ENCODE results near the gene LMAN2. TPM values are rescaled to one million over a fixed set of nuclear protein-coding genes. Genes with fewer than 3 reads are reported as not detected.

LMAN2 gene
- total and polyA plus RNA-seq, 9 donors: 77.9 to 102 (median 85.4) TPM

GRCh38 chr5:177372034-177372896 is 20.8 kb upstream of the LMAN2 start:
- DNase-seq: peak; percentile 38
- H3K4me3 ChIP-seq (ENCODE audit: low read length): no peak overlapping the region

GRCh38 chr5:177371120-177372033 is 19.9 kb upstream of the LMAN2 start:
- peaks cover 56% of the 10 kb centered on the region for H3K4me1 ChIP-seq (ENCODE audit: control insufficient read depth, insufficient read depth, low read length)
- peak overlapping the region; percentile 43 for H3K4me3 ChIP-seq (ENCODE audit: low read length)
- H3K9me3 ChIP-seq (replicated peaks; ENCODE audit: control insufficient read depth, low read depth, low read length): no peaks in the 10 kb centered on the region
- H3K36me3 ChIP-seq (ENCODE audit: control insufficient read depth, insufficient read depth, low read length): no peaks in the 10 kb centered on the region
- 58% methylated on average over 23 of the region's 26 CpGs for WGBS (ENCODE audit: insufficient coverage)
- H3K27ac ChIP-seq (ENCODE audit: low read length): peak overlapping the region; percentile 55
- DNase-seq: no peak
- no peaks in the 10 kb centered on the region for H3K27me3 ChIP-seq (ENCODE audit: control insufficient read depth, insufficient read depth, low read length)

More at GRCh38 chr5:177372034-177372896, 20.8 kb upstream of the LMAN2 start:
- 62% methylated on average over 5 of the region's 12 CpGs for WGBS (ENCODE audit: insufficient coverage)
- no peaks in the 10 kb centered on the region for H3K36me3 ChIP-seq (ENCODE audit: control insufficient read depth, insufficient read depth, low read length)
- H3K27ac ChIP-seq (ENCODE audit: low read length): peak overlapping the region; percentile 55
- no peaks in the 10 kb centered on the region for H3K27me3 ChIP-seq (ENCODE audit: control insufficient read depth, insufficient read depth, low read length)
- peaks cover 48% of the 10 kb centered on the region for H3K4me1 ChIP-seq (ENCODE audit: control insufficient read depth, insufficient read depth, low read length)
- no peaks in the 10 kb centered on the region for H3K9me3 ChIP-seq (replicated peaks; ENCODE audit: control insufficient read depth, low read depth, low read length)

- 14% methylated on average over 22 of the region's 42 CpGs for WGBS (ENCODE audit: insufficient coverage)
- Histone ChIP-seq H3K36me3 (ENCODE audit: control insufficient read depth, insufficient read depth, low read length) (no peaks in the 10 kb centered on the region), H3K4me3 (ENCODE audit: low read length) (peak overlapping the region; percentile 43), H3K27me3 (ENCODE audit: control insufficient read depth, insufficient read depth, low read length) (no peaks in the 10 kb centered on the region), H3K27ac (ENCODE audit: low read length) (peak overlapping the region; percentile 88), H3K9me3 (replicated peaks; ENCODE audit: control insufficient read depth, low read depth, low read length) (no peaks in the 10 kb centered on the region), H3K4me1 (ENCODE audit: control insufficient read depth, insufficient read depth, low read length) (peaks cover 64% of the 10 kb centered on the region)
- peak; percentile 92 for DNase-seq
Measured at GRCh38 chr5:177370488-177371119, 19.1 kb upstream of the LMAN2 start.

- Histone ChIP-seq H3K27me3 (ENCODE audit: control insufficient read depth, insufficient read depth, low read length) (no peaks in the 10 kb centered on the region), H3K9me3 (replicated peaks; ENCODE audit: control insufficient read depth, low read depth, low read length) (no peaks in the 10 kb centered on the region), H3K4me1 (ENCODE audit: control insufficient read depth, insufficient read depth, low read length) (peaks cover 65% of the 10 kb centered on the region), H3K4me3 (ENCODE audit: low read length) (no peak overlapping the region), H3K36me3 (ENCODE audit: control insufficient read depth, insufficient read depth, low read length) (no peaks in the 10 kb centered on the region), H3K27ac (ENCODE audit: low read length) (peak overlapping the region; percentile 88)
- 52% methylated on average over 9 of the region's 11 CpGs for WGBS (ENCODE audit: insufficient coverage)
- peak; percentile 61 for DNase-seq
Measured at GRCh38 chr5:177369645-177370440, 18.4 kb upstream of the LMAN2 start.

- Histone ChIP-seq H3K36me3 (ENCODE audit: control insufficient read depth, insufficient read depth, low read length) (no peaks in the 10 kb centered on the region), H3K4me1 (ENCODE audit: control insufficient read depth, insufficient read depth, low read length) (peaks cover 65% of the 10 kb centered on the region), H3K27ac (ENCODE audit: low read length) (peak overlapping the region; percentile 10), H3K9me3 (replicated peaks; ENCODE audit: control insufficient read depth, low read depth, low read length) (no peaks in the 10 kb centered on the region), H3K27me3 (ENCODE audit: control insufficient read depth, insufficient read depth, low read length) (no peaks in the 10 kb centered on the region), H3K4me3 (ENCODE audit: low read length) (no peak overlapping the region)
- 91% methylated on average over 4 of the region's 5 CpGs for WGBS (ENCODE audit: insufficient coverage)
- DNase-seq: peak; percentile 37
Measured at GRCh38 chr5:177368869-177369644, 17.6 kb upstream of the LMAN2 start.

GRCh38 chr5:177367981-177368868 is 16.8 kb upstream of the LMAN2 start:
- H3K27me3 ChIP-seq (ENCODE audit: control insufficient read depth, insufficient read depth, low read length): peaks cover 5% of the 10 kb centered on the region
- H3K36me3 ChIP-seq (ENCODE audit: control insufficient read depth, insufficient read depth, low read length): no peaks in the 10 kb centered on the region
- no peak for DNase-seq
- H3K9me3 ChIP-seq (replicated peaks; ENCODE audit: control insufficient read depth, low read depth, low read length): no peaks in the 10 kb centered on the region
- WGBS (ENCODE audit: insufficient coverage): 76% methylated on average over 28 of the region's 29 CpGs
- H3K27ac ChIP-seq (ENCODE audit: low read length): no peak overlapping the region
- H3K4me1 ChIP-seq (ENCODE audit: control insufficient read depth, insufficient read depth, low read length): peaks cover 69% of the 10 kb centered on the region
- H3K4me3 ChIP-seq (ENCODE audit: low read length): no peak overlapping the region

GRCh38 chr5:177367323-177367848 is 15.9 kb upstream of the LMAN2 start:
- no peak for DNase-seq
- Histone ChIP-seq H3K36me3 (ENCODE audit: control insufficient read depth, insufficient read depth, low read length) (no peaks in the 10 kb centered on the region), H3K4me1 (ENCODE audit: control insufficient read depth, insufficient read depth, low read length) (peaks cover 71% of the 10 kb centered on the region), H3K27ac (ENCODE audit: low read length) (peak overlapping the region; percentile 31), H3K4me3 (ENCODE audit: low read length) (peak overlapping the region; percentile 53), H3K27me3 (ENCODE audit: control insufficient read depth, insufficient read depth, low read length) (peaks cover 7% of the 10 kb centered on the region), H3K9me3 (replicated peaks; ENCODE audit: control insufficient read depth, low read depth, low read length) (no peaks in the 10 kb centered on the region)
- 6% methylated on average over 35 of the region's 46 CpGs for WGBS (ENCODE audit: insufficient coverage)

- peak; percentile 96 for DNase-seq
- H3K27ac ChIP-seq (ENCODE audit: low read length): peak overlapping the region; percentile 97
- no peaks in the 10 kb centered on the region for H3K9me3 ChIP-seq (replicated peaks; ENCODE audit: control insufficient read depth, low read depth, low read length)
- H3K4me3 ChIP-seq (ENCODE audit: low read length): peak overlapping the region; percentile 53
- no peaks in the 10 kb centered on the region for H3K36me3 ChIP-seq (ENCODE audit: control insufficient read depth, insufficient read depth, low read length)
- H3K4me1 ChIP-seq (ENCODE audit: control insufficient read depth, insufficient read depth, low read length): peaks cover 64% of the 10 kb centered on the region
- WGBS (ENCODE audit: insufficient coverage): 8% methylated on average over 29 of the region's 36 CpGs
- peaks cover 7% of the 10 kb centered on the region for H3K27me3 ChIP-seq (ENCODE audit: control insufficient read depth, insufficient read depth, low read length)
Measured at GRCh38 chr5:177366528-177367322, 15.3 kb upstream of the LMAN2 start.

Measured in muscle of leg (tissue), 11 donors.